PC-3 (cell line): Measurements from ENCODE around the gene PRDM13. TPM values are rescaled to one million over a fixed set of nuclear protein-coding genes. Genes with fewer than 3 reads are reported as not detected.

Source experiments
- total RNA-seq: library from RNA; depleted of rRNA; stranded (reverse); fragments of >200 nt; gene quantifications from 2 replicates; pipeline ENCODE4 v1.2.3, GENCODE V29; 2014; rRNA removed

Gene PRDM13
- total RNA-seq, 1 experiment from 2014 or later: not detected

Other genes with a start within 250 kb of the PRDM13 start
- gene COQ3, start 212.6 kb upstream of the PRDM13 start, total RNA-seq: 6.7 and 15.6 TPM in 2 replicates
- 37.7 and 42.5 TPM in 2 replicates for gene PNISR, start 181.5 kb upstream of the PRDM13 start, total RNA-seq
- gene USP45, start 91.4 kb upstream of the PRDM13 start, total RNA-seq: 8.3 and 9.3 TPM in 2 replicates
- gene CCNC, start 38.2 kb upstream of the PRDM13 start, total RNA-seq: 53.7 and 69.3 TPM in 2 replicates